ENCODE data around the gene SIRPA.
A peak's percentile ranks its signal among the peaks of the same experiment; 100 is the strongest.

SIRPA gene

GRCh38 chr20:1855109-1855508, 40.1 kb upstream of the SIRPA start:
- Histone ChIP-seq H3K9me3 (ENCODE audit: low read depth, low read length) (no peaks in the 10 kb centered on the region), H3K36me3 (ENCODE audit: insufficient read depth, low read length) (no peaks in the 10 kb centered on the region), H3K9ac (ENCODE audit: insufficient read length) (no peak overlapping the region), H3K4me3 (no peak overlapping the region), H3K27ac (no peak overlapping the region)
- DNase-seq (ENCODE audit: low read depth, low spot score), result no peak
- TF ChIP-seq POLR2AphosphoS5 (IDR thresholded peaks at IDR 0.05; ENCODE audit: borderline replicate concordance, low read depth, low read length) (no peak), EZH2 (IDR thresholded peaks at IDR 0.05) (no peak), FOXP2 (optimal IDR thresholded peaks at IDR 0.05; ENCODE audit: control extremely low read depth, extremely low read length, insufficient read depth) (no peak)

GRCh38 chr20:1855690-1856089, 39.5 kb upstream of the SIRPA start:
- no peak overlapping the region for H3K4me3 ChIP-seq
- H3K9ac ChIP-seq (ENCODE audit: insufficient read length), result no peak overlapping the region
- H3K36me3 ChIP-seq (ENCODE audit: insufficient read depth, low read length), result no peaks in the 10 kb centered on the region
- no peaks in the 10 kb centered on the region for H3K9me3 ChIP-seq (ENCODE audit: low read depth, low read length)
- DNase-seq (ENCODE audit: low read depth, low spot score), result no peak
- no peak overlapping the region for H3K27ac ChIP-seq
- TF ChIP-seq POLR2AphosphoS5 (IDR thresholded peaks at IDR 0.05; ENCODE audit: borderline replicate concordance, low read depth, low read length) (no peak), FOXP2 (optimal IDR thresholded peaks at IDR 0.05; ENCODE audit: control extremely low read depth, extremely low read length, insufficient read depth) (no peak), EZH2 (IDR thresholded peaks at IDR 0.05) (no peak)

- no peak overlapping the region for H3K9ac ChIP-seq (ENCODE audit: insufficient read length)
These were observed 38.8 kb upstream of the SIRPA start for GRCh38 chr20:1856424-1856823.

GRCh38 chr20:1857466-1857865, 37.7 kb upstream of the SIRPA start:
- Histone ChIP-seq H3K9me3 (ENCODE audit: low read depth, low read length) (no peaks in the 10 kb centered on the region), H3K27ac (no peak overlapping the region), H3K9ac (ENCODE audit: insufficient read length) (no peak overlapping the region), H3K36me3 (ENCODE audit: insufficient read depth, low read length) (no peaks in the 10 kb centered on the region), H3K4me3 (no peak overlapping the region)
- TF ChIP-seq FOXP2 (optimal IDR thresholded peaks at IDR 0.05; ENCODE audit: control extremely low read depth, extremely low read length, insufficient read depth) (no peak), POLR2AphosphoS5 (IDR thresholded peaks at IDR 0.05; ENCODE audit: borderline replicate concordance, low read depth, low read length) (no peak), EZH2 (IDR thresholded peaks at IDR 0.05) (no peak)
- DNase-seq (ENCODE audit: low read depth, low spot score), result no peak

More at GRCh38 chr20:1856424-1856823, 38.8 kb upstream of the SIRPA start:
- Histone ChIP-seq H3K36me3 (ENCODE audit: insufficient read depth, low read length) (no peaks in the 10 kb centered on the region), H3K9me3 (ENCODE audit: low read depth, low read length) (no peaks in the 10 kb centered on the region), H3K4me3 (0 out of 2 replicates have a peak overlapping the region, but pooled peaks have one; percentile 8), H3K27ac (no peak overlapping the region)
- TF ChIP-seq EZH2 (IDR thresholded peaks at IDR 0.05) (no peak), FOXP2 (optimal IDR thresholded peaks at IDR 0.05; ENCODE audit: control extremely low read depth, extremely low read length, insufficient read depth) (no peak), POLR2AphosphoS5 (IDR thresholded peaks at IDR 0.05; ENCODE audit: borderline replicate concordance, low read depth, low read length) (no peak)
- DNase-seq (ENCODE audit: low read depth, low spot score), result no peak

- H3K36me3 ChIP-seq (ENCODE audit: insufficient read depth, low read length), result no peaks in the 10 kb centered on the region
- no peaks in the 10 kb centered on the region for H3K9me3 ChIP-seq (ENCODE audit: low read depth, low read length)
- H3K9ac ChIP-seq (ENCODE audit: insufficient read length), result no peak overlapping the region
- DNase-seq (ENCODE audit: low read depth, low spot score), result no peak
- H3K27ac ChIP-seq, result no peak overlapping the region
- TF ChIP-seq FOXP2 (optimal IDR thresholded peaks at IDR 0.05; ENCODE audit: control extremely low read depth, extremely low read length, insufficient read depth) (no peak), POLR2AphosphoS5 (IDR thresholded peaks at IDR 0.05; ENCODE audit: borderline replicate concordance, low read depth, low read length) (no peak), EZH2 (IDR thresholded peaks at IDR 0.05) (no peak)
- H3K4me3 ChIP-seq, result no peak overlapping the region
These were observed 36.3 kb upstream of the SIRPA start for GRCh38 chr20:1858871-1859270.

GRCh38 chr20:1860446-1860845, 34.8 kb upstream of the SIRPA start:
- DNase-seq (ENCODE audit: low read depth, low spot score), result no peak
- Histone ChIP-seq H3K9ac (ENCODE audit: insufficient read length) (no peak overlapping the region), H3K9me3 (ENCODE audit: low read depth, low read length) (no peaks in the 10 kb centered on the region), H3K36me3 (ENCODE audit: insufficient read depth, low read length) (no peaks in the 10 kb centered on the region), H3K4me3 (no peak overlapping the region), H3K27ac (no peak overlapping the region)
- TF ChIP-seq POLR2AphosphoS5 (IDR thresholded peaks at IDR 0.05; ENCODE audit: borderline replicate concordance, low read depth, low read length) (no peak), FOXP2 (optimal IDR thresholded peaks at IDR 0.05; ENCODE audit: control extremely low read depth, extremely low read length, insufficient read depth) (no peak), EZH2 (IDR thresholded peaks at IDR 0.05) (no peak)

- Histone ChIP-seq H3K9ac (ENCODE audit: insufficient read length) (no peak overlapping the region), H3K4me3 (no peak overlapping the region), H3K27ac (no peak overlapping the region), H3K9me3 (ENCODE audit: low read depth, low read length) (no peaks in the 10 kb centered on the region), H3K36me3 (ENCODE audit: insufficient read depth, low read length) (no peaks in the 10 kb centered on the region)
- TF ChIP-seq POLR2AphosphoS5 (IDR thresholded peaks at IDR 0.05; ENCODE audit: borderline replicate concordance, low read depth, low read length), result no peak
- no peak for TF ChIP-seq FOXP2 (optimal IDR thresholded peaks at IDR 0.05; ENCODE audit: control extremely low read depth, extremely low read length, insufficient read depth)
- TF ChIP-seq EZH2 (IDR thresholded peaks at IDR 0.05), result no peak
- no peak for DNase-seq (ENCODE audit: low read depth, low spot score)
These were observed 33.7 kb upstream of the SIRPA start for GRCh38 chr20:1861347-1861976.

- Histone ChIP-seq H3K9me3 (ENCODE audit: low read depth, low read length) (no peaks in the 10 kb centered on the region), H3K9ac (ENCODE audit: insufficient read length) (no peak overlapping the region), H3K36me3 (ENCODE audit: insufficient read depth, low read length) (no peaks in the 10 kb centered on the region), H3K27ac (no peak overlapping the region), H3K4me3 (no peak overlapping the region)
- DNase-seq (ENCODE audit: low read depth, low spot score), result no peak
- TF ChIP-seq EZH2 (IDR thresholded peaks at IDR 0.05), result no peak
- TF ChIP-seq POLR2AphosphoS5 (IDR thresholded peaks at IDR 0.05; ENCODE audit: borderline replicate concordance, low read depth, low read length), result no peak
- no peak for TF ChIP-seq FOXP2 (optimal IDR thresholded peaks at IDR 0.05; ENCODE audit: control extremely low read depth, extremely low read length, insufficient read depth)
These were observed 33.1 kb upstream of the SIRPA start for GRCh38 chr20:1861996-1862662.
